Measurements from ENCODE around the gene COL6A3. TPM values are rescaled to one million over a fixed set of nuclear protein-coding genes. Genes with fewer than 3 reads are reported as not detected.

The COL6A3 gene
- total RNA-seq, 3 donors from 2014 or later, result 116 to 907 (median 320) TPM

GRCh38 chr2:237421542-237422116, 7.7 kb upstream of the COL6A3 start:
- peak overlapping the region; percentile 68 to 88 for H3K27ac ChIP-seq
- H3K36me3 ChIP-seq, result no peaks in the 10 kb centered on the region
- H3K27me3 ChIP-seq, result no peaks in the 10 kb centered on the region
- H3K4me1 ChIP-seq, result peaks cover 0 to 5% of the 10 kb centered on the region in 2 donors
- H3K9me3 ChIP-seq, result no peaks in the 10 kb centered on the region
- peak; percentile 42 to 72 for DNase-seq (ENCODE audit: low spot score in 2 of 2)
- peak; percentile 48 to 82 (median 62) for TF ChIP-seq POLR2AphosphoS5 (IDR thresholded peaks at IDR 0.05)
- TF ChIP-seq POLR2A (IDR thresholded peaks at IDR 0.05), result no peak
- peak; percentile 43 to 75 (median 64) for TF ChIP-seq CTCF (IDR thresholded peaks at IDR 0.05)
- H3K4me3 ChIP-seq, result peak overlapping the region in 1 of 3 donors; percentile 49
- intact Hi-C loops (cut with DNase I; ENCODE audit: low total_unique reads), result loop anchor here (1.0 kb wide), 1 partner anchor 56 kb away; no protein-coding TSS in a partner anchor

GRCh38 chr2:237418300-237418699, 4.3 kb upstream of the COL6A3 start:
- H3K27ac ChIP-seq, result no peak overlapping the region
- no peak overlapping the region for H3K4me3 ChIP-seq
- no peaks in the 10 kb centered on the region for H3K27me3 ChIP-seq
- DNase-seq (ENCODE audit: low spot score in 2 of 2), result no peak
- H3K9me3 ChIP-seq, result no peaks in the 10 kb centered on the region
- intact Hi-C loops (cut with DNase I; ENCODE audit: low total_unique reads), result no loop called here
- H3K4me1 ChIP-seq, result peaks cover 0 to 5% of the 10 kb centered on the region in 2 donors
- TF ChIP-seq CTCF (IDR thresholded peaks at IDR 0.05) (no peak), POLR2AphosphoS5 (IDR thresholded peaks at IDR 0.05) (no peak), POLR2A (IDR thresholded peaks at IDR 0.05) (no peak)
- H3K36me3 ChIP-seq, result no peaks in the 10 kb centered on the region

GRCh38 chr2:237412988-237413776, 782 bp downstream of the COL6A3 start:
- Histone ChIP-seq H3K4me3 (peak overlapping the region; percentile 55 to 73 (median 62)), H3K4me1 (no peaks in the 10 kb centered on the region), H3K27ac (peak overlapping the region; percentile 67 to 91), H3K9me3 (no peaks in the 10 kb centered on the region), H3K36me3 (no peaks in the 10 kb centered on the region), H3K27me3 (no peaks in the 10 kb centered on the region)
- intact Hi-C loops (cut with DNase I; ENCODE audit: low total_unique reads), result no loop called here
- peak in 1 of 3 donors; percentile 37 for TF ChIP-seq POLR2AphosphoS5 (IDR thresholded peaks at IDR 0.05)
- no peak for TF ChIP-seq POLR2A (IDR thresholded peaks at IDR 0.05)
- no peak for TF ChIP-seq CTCF (IDR thresholded peaks at IDR 0.05)
- no peak for DNase-seq (ENCODE audit: low spot score in 2 of 2)

DNA sequence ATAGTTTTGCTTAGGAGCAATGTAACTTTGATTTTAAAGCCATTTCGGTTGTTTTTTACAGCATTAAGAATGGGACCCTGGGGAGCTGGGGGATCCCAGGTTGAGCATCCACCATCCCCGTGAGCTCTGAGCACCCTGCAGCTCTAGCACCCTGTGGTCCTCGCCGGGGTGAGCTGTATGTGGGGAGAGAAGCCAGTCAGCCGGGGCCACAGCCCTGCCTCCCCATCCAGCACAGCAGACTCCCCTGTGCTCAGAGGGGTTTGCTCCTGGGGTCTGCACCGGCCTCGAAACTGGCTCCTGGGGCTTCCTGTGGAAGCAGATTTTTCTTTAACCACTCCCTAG, 1.3 kb downstream of the COL6A3 start:
- TF ChIP-seq POLR2A (IDR thresholded peaks at IDR 0.05) (no peak), CTCF (IDR thresholded peaks at IDR 0.05) (no peak), POLR2AphosphoS5 (IDR thresholded peaks at IDR 0.05) (no peak)
- DNase-seq (ENCODE audit: low spot score in 2 of 2), result no peak
- intact Hi-C loops (cut with DNase I; ENCODE audit: low total_unique reads), result no loop called here
- H3K4me1 ChIP-seq, result no peaks in the 10 kb centered on the region
- H3K4me3 ChIP-seq, result peak overlapping the region; percentile 55 to 73 (median 62)
- H3K36me3 ChIP-seq, result no peaks in the 10 kb centered on the region
- H3K27me3 ChIP-seq, result no peaks in the 10 kb centered on the region
- no peaks in the 10 kb centered on the region for H3K9me3 ChIP-seq
- peak overlapping the region; percentile 67 to 91 for H3K27ac ChIP-seq
